Ishikawa (cell line): ENCODE measurements around the gene ATP8A2.

ENCODE experiments used
- CEBPB ChIP-seq: IDR thresholded peaks from 2 replicates; pipeline ENCODE4 v1.6.1; 2012
- CREB1 ChIP-seq: IDR thresholded peaks from 2 replicates; pipeline ENCODE4 v1.6.1; 2012; ENCODE audit warnings: low read depth
- EGR1 ChIP-seq: IDR thresholded peaks from 2 replicates; pipeline ENCODE4 v1.6.1; 2012
- EP300 ChIP-seq: IDR thresholded peaks from 2 replicates; pipeline ENCODE4 v1.6.1; 2012; ENCODE audit warnings: borderline replicate concordance
- FOXM1 ChIP-seq: IDR thresholded peaks from 2 replicates; pipeline ENCODE4 v1.6.1; 2012; ENCODE audit warnings: low read depth, borderline replicate concordance
- MAX ChIP-seq: IDR thresholded peaks from 2 replicates; pipeline ENCODE4 v1.6.1; 2012
- NFIC ChIP-seq: IDR thresholded peaks from 2 replicates; pipeline ENCODE4 v1.6.1; 2012
- RAD21 ChIP-seq: IDR thresholded peaks from 2 replicates; pipeline ENCODE4 v1.6.1; 2012; ENCODE audit warnings: low read depth
- REST ChIP-seq: IDR thresholded peaks from 2 replicates; pipeline ENCODE4 v1.6.1; 2012; ENCODE audit warnings: low read depth, mild to moderate bottlenecking
- TAF1 ChIP-seq: IDR thresholded peaks from 2 replicates; pipeline ENCODE4 v1.6.1; 2012; ENCODE audit warnings: low read depth, mild to moderate bottlenecking
- TCF12 ChIP-seq: IDR thresholded peaks from 2 replicates; pipeline ENCODE4 v1.6.1; 2012; ENCODE audit warnings: low read depth
- TEAD4 ChIP-seq: IDR thresholded peaks from 2 replicates; pipeline ENCODE4 v1.6.1; 2012
- USF1 ChIP-seq: IDR thresholded peaks from 2 replicates; pipeline ENCODE4 v1.6.1; 2012
- YY1 ChIP-seq: IDR thresholded peaks from 2 replicates; pipeline ENCODE4 v1.6.1; 2012; ENCODE audit warnings: low read depth
- ZBTB7A ChIP-seq: IDR thresholded peaks from 2 replicates; pipeline ENCODE4 v1.6.1; 2012; ENCODE audit warnings: low read depth

The ATP8A2 gene

GRCh38 chr13:25380741-25381324 lies 9.1 kb downstream of the ATP8A2 start:
- no peak for TF ChIP-seq EP300
- TF ChIP-seq TEAD4, result no peak
- TF ChIP-seq NFIC, result no peak
- TF ChIP-seq REST, result no peak
- no peak for TF ChIP-seq EGR1
- TF ChIP-seq RAD21, result no peak

GRCh38 chr13:25384758-25385410 lies 13.1 kb downstream of the ATP8A2 start:
- TF ChIP-seq ZBTB7A, result no peak
- TF ChIP-seq EP300, result no peak
- TF ChIP-seq FOXM1, result no peak
- TF ChIP-seq TEAD4, result no peak
- no peak for TF ChIP-seq NFIC
- TF ChIP-seq CEBPB, result no peak
- no peak for TF ChIP-seq EGR1
- no peak for TF ChIP-seq CREB1
- no peak for TF ChIP-seq RAD21
- TF ChIP-seq YY1, result no peak
- no peak for TF ChIP-seq TAF1
- TF ChIP-seq REST, result no peak
- no peak for TF ChIP-seq USF1
- TF ChIP-seq TCF12, result no peak
- TF ChIP-seq MAX, result no peak

GRCh38 chr13:25391932-25392331 lies 20.2 kb downstream of the ATP8A2 start:
- TF ChIP-seq TAF1 (no peak), ZBTB7A (no peak), TEAD4 (no peak), EGR1 (no peak), TCF12 (no peak), REST (no peak), CEBPB (no peak), MAX (no peak), FOXM1 (no peak), USF1 (no peak), RAD21 (no peak), CREB1 (no peak), EP300 (no peak), YY1 (no peak), NFIC (no peak)

GRCh38 chr13:25394402-25395060 lies 22.8 kb downstream of the ATP8A2 start:
- no peak for TF ChIP-seq NFIC
- no peak for TF ChIP-seq CEBPB
- no peak for TF ChIP-seq EGR1
- no peak for TF ChIP-seq FOXM1
- no peak for TF ChIP-seq ZBTB7A
- TF ChIP-seq YY1, result no peak
- TF ChIP-seq EP300, result no peak
- TF ChIP-seq CREB1, result no peak
- no peak for TF ChIP-seq TEAD4
- TF ChIP-seq TAF1, result no peak
